GM12864 (cell line): Measurements from ENCODE around the gene RAB11FIP2.
"Not testable (repeated sequence)": the region's sequence is repeated elsewhere in the genome, so short reads cannot be mapped to it uniquely, and the experiment has no call there.

ENCODE experiments used
- DNase-seq: peaks from one replicate; pipeline ENCODE4 v3.0.0-alpha.2; 2011; ENCODE audit warnings: low read depth
- H3K4me3 ChIP-seq: 2 replicates; pipeline ENCODE4 v1.5.1; 2011; ENCODE audit warnings: mild to moderate bottlenecking, low read depth, low read length, control low read depth
- TF ChIP-seq, protein P1 (sequence below): IDR thresholded peaks from 2 replicates; pipeline ENCODE4 v1.5.1; 2011; ENCODE audit warnings: low read depth, mild to moderate bottlenecking, moderate library complexity, low read length, control low read depth, inconsistent platforms; ENCODE audit errors: missing control alignments

RAB11FIP2 gene, protein sequence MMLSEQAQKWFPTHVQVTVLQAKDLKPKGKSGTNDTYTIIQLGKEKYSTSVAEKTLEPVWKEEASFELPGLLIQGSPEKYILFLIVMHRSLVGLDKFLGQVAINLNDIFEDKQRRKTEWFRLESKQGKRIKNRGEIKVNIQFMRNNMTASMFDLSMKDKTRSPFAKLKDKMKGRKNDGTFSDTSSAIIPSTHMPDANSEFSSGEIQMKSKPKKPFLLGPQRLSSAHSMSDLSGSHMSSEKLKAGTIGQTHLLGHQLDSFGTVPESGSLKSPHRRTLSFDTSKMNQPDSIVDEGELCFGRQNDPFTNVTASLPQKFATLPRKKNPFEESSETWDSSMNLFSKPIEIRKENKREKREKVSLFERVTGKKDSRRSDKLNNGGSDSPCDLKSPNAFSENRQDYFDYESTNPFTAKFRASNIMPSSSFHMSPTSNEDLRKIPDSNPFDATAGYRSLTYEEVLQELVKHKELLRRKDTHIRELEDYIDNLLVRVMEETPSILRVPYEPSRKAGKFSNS

DNA sequence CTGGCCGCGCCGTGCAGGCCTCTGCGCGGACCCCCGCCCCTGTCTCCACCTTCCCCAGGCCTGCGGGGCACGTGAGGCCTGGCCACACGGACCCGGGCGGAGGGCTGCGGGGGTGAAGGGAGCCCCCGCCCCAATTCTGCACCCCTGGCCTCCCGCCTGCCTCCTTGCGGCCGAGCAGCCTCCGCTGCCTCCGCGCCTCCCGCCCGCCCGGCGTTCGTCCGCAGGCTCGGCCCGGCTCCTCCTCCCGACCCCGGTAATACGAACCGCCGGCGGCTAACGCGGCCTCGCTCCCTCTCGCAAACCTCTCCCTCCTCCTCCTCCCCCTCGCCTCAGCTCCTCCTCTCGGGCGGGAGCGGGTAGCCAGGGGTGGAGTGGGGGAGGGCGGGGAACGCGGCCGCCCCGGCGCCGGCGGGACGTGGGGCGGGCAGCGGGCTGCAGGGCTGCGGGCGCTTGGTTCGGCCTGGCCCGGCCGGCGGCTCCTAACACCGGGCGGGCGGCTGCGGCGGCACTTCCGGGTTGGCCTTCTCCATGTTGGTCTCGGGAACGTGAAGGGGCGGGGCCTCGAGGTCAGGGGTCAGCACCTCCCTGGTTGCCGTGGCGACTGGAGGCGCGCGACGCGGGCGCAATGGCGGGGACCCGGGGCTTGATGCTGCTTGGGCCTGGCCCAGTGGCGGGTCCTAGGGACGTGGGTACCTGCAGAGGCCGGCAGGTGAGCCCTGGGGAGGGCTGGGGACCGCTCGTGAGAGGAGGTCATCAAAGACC is at the start of gene RAB11FIP2:
RAB11FIP2 (minus strand) TSS at position 547 of the 762 bp plus-strand sequence. CDS start 778 bp downstream, outside the sequence.
- DNase-seq, result peak; percentile 68
- peak within 1 kb of the TSS; percentile 73 for H3K4me3 ChIP-seq
- TF ChIP-seq, protein P1, sequence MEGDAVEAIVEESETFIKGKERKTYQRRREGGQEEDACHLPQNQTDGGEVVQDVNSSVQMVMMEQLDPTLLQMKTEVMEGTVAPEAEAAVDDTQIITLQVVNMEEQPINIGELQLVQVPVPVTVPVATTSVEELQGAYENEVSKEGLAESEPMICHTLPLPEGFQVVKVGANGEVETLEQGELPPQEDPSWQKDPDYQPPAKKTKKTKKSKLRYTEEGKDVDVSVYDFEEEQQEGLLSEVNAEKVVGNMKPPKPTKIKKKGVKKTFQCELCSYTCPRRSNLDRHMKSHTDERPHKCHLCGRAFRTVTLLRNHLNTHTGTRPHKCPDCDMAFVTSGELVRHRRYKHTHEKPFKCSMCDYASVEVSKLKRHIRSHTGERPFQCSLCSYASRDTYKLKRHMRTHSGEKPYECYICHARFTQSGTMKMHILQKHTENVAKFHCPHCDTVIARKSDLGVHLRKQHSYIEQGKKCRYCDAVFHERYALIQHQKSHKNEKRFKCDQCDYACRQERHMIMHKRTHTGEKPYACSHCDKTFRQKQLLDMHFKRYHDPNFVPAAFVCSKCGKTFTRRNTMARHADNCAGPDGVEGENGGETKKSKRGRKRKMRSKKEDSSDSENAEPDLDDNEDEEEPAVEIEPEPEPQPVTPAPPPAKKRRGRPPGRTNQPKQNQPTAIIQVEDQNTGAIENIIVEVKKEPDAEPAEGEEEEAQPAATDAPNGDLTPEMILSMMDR, result peak; percentile 16

DNA sequence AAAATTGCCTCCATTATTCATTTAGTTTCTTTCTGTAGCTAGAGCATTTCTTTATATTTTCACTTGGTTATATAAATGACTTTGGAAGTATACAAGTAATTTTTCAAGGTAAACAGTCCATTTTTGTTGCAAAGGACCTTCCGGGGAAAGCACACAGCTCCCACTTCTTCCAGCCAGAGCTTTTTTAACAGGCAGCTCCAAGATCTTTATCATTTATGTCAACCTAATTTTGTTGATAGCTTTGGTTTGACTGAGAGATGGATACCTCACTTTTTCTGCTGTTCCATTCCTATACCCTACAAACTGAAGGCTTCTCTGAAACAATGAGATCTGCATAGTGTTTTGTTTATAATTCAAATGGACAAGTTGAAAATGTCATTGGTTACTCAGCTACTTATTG is 49.3 kb upstream of the RAB11FIP2 start:
- no peak overlapping the region for H3K4me3 ChIP-seq
- no peak for DNase-seq
- TF ChIP-seq, protein P1, result no peak

DNA sequence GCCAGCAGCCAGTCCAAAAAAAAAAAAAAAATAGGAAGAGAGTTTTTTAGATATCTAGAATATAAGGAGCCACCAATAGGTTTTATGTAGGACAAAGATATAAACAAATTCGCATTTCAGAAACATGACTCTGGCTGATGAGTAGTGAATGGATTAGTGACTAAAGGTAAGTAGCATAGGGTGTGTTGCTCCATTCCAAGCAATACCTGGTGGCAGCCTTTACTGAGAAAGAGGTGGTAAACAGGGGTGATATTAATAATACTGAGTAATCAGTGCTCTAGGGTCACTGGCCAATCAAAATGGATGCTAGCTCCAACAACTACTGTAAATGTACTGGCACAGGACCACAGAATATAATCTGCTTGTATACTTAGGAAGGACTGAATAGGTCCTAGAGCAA is 45.5 kb upstream of the RAB11FIP2 start:
- TF ChIP-seq, protein P1, result no peak
- DNase-seq, result no peak
- no peak overlapping the region for H3K4me3 ChIP-seq

DNA sequence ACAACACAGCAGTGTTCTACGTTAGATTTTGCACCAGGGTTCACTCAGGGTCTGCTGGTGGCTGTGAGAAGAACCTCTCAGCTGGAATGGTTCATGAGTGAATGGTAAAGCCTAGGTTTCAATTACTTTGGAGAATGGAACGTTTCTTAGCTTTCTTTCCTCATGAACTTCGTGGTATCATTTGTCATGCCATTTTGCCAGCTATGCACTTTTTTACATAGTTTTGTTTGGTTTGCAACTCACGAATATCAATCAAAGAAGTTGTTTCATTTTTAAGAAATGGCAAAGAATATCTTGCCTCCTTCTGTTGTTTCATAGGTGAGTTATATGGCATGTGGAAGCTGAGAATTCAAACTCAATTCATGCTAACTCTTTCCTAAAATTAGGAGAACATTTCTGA is 34.1 kb upstream of the RAB11FIP2 start:
- TF ChIP-seq, protein P1, result no peak
- no peak for DNase-seq
- H3K4me3 ChIP-seq, result no peak overlapping the region

DNA sequence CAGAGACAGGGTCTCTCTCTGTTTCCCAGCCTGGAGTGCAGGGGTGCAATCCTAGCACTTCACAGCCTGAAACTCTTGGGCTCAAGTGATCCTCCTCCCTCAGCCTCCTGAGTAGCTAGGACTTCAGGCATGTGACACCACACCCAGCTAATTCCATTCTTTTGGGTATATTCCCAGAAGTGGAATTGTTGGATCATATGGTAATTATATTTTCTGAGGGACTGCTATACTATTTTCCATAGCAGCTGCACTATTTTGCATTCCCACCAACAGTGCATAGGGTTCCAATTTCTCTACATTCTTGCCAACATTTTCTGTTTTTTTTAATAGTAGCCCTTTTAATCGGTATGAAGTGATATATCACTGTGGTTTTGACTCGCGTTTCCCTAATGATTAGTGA is 30.0 kb upstream of the RAB11FIP2 start:
- no peak for DNase-seq
- TF ChIP-seq, protein P1, result no peak
- H3K4me3 ChIP-seq, result no peak overlapping the region

DNA sequence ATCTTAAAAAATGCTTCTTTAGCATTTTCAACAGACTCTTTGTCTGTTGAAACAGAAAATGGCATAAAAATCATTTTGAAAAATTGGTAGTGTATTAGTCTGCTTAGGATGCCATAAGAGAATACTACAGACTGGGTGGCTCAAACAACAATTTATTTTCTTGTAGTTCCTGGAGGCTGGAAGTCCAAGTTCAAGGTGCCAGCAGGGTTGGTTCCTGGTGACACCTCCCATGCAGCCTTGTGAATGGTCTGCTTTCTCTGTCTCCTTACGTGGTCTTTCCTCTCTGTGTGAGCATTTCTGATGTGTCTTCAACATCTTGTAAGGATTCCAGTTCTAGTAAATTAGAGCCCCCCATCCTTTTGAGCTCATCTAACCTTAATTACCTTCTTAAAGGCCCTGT is 26.1 kb upstream of the RAB11FIP2 start:
- TF ChIP-seq, protein P1, result no peak
- no peak overlapping the region for H3K4me3 ChIP-seq
- no peak for DNase-seq

DNA sequence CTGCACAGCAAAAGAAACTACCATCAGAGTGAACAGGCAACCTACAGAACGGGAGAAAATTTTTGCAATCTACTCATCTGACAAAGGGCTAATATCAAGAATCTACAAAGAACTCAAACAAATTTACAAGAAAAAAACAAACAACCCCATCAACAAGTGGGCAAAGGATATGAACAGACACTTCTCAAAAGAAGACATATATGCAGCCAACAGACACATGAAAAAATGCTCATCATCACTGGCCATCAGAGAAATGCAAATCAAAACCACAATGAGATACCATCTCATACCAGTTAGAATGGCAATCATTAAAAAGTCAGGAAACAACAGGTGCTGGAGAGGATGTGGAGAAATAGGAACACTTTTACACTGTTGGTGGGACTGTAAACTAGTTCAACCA is 20.6 kb upstream of the RAB11FIP2 start:
- not testable (repeated sequence) for H3K4me3 ChIP-seq, DNase-seq
